Stomach (tissue), 9 donors: ENCODE measurements around the gene LYSET. TPM values are rescaled to one million over a fixed set of nuclear protein-coding genes. Genes with fewer than 3 reads are reported as not detected.

ENCODE experiments used
- DNase-seq, 2 donors: peaks; one replicate each; pipeline versions ENCODE4 v3.0.0 to v3.0.0-alpha.2; 2013 to 2019
- H3K27ac ChIP-seq, 5 donors: fragments of 200-600 bp in 4 of 5; sonication (generic) in 4 of 5; one replicate each; pipeline ENCODE4 v1.5.1; 2013 to 2019; ENCODE audit warnings: mild to moderate bottlenecking in 1 of 5, moderate library complexity in 1 of 5
- H3K27me3 ChIP-seq, 3 donors: fragments of 200-600 bp; sonication (generic); one replicate each; pipeline ENCODE4 v1.5.1; 2017 to 2019; ENCODE audit warnings: mixed run types in 1 of 3
- H3K36me3 ChIP-seq, 4 donors: fragments of 200-600 bp; sonication (generic); 1 replicate in 3 of 4; 2 replicates in 1 of 4; pipeline ENCODE4 v1.5.1; 2016 to 2019
- H3K4me1 ChIP-seq, 4 donors: fragments of 200-600 bp; sonication (generic); one replicate each; pipeline ENCODE4 v1.5.1; 2016 to 2019
- H3K4me3 ChIP-seq, 4 donors: fragments of 200-600 bp; sonication (generic) in 3 of 4; one replicate each; pipeline ENCODE4 v1.5.1; 2016 to 2019; ENCODE audit warnings: mild to moderate bottlenecking in 1 of 4
- H3K9me3 ChIP-seq, 4 donors: fragments of 200-600 bp; sonication (generic); one replicate each; pipeline ENCODE4 v1.5.1; 2016 to 2019
- EP300 ChIP-seq: sonication (generic); formaldehyde crosslinking; IDR thresholded peaks from one replicate; pipeline ENCODE4 v1.6.1; 2017; ENCODE audit warnings: antibody characterized with exemption
- POLR2A ChIP-seq, 4 donors: fragments of 450-650 bp; IDR thresholded peaks; one replicate each; pipeline ENCODE4 v1.6.1; 2016; ENCODE audit warnings: antibody characterized with exemption in 4 of 4, control low read depth in 2 of 4, mild to moderate bottlenecking in 1 of 4, moderate library complexity in 1 of 4
- POLR2AphosphoS5 ChIP-seq, 3 donors: sonication (generic); formaldehyde crosslinking; IDR thresholded peaks; one replicate each; pipeline ENCODE4 v1.6.1; 2016; ENCODE audit warnings: antibody characterized with exemption in 3 of 3
- WGBS, 5 donors: extraction: QIAGEN DNeasy Blood & Tissue Kit in 3 of 5; methylation state at CpG; one replicate each; pipeline versions ENCODE4 v1.1.5 to v1.1.7; 2013 to 2018; 5-methylcytosine and 5-hydroxymethylcytosine counted together
- intact Hi-C: fragments of 100-400 bp; cut with DNase I; formaldehyde crosslinking; loops from one replicate; pipeline ENCODE4 v1.15.1; 2023; ENCODE audit warnings: low total_unique reads
- polyA plus RNA-seq, 3 donors: library from polyadenylated mRNA; stranded (reverse); fragments of 200-250 nt; gene quantifications; one replicate each; pipeline ENCODE4 v1.2.3, GENCODE V29; 2013
- total RNA-seq, 5 donors: library from RNA; depleted of rRNA; stranded (reverse); fragments of >200 nt; gene quantifications; one replicate each; pipeline versions ENCODE4 v1.1.0 to v1.2.3, GENCODE V29; 2014 to 2016
- TF ChIP-seq, protein P1 (sequence below), 7 experiments: fragments of 450-650 bp in 4 of 7; fragments of 200-600 bp in 3 of 7; sonication (generic) in 3 of 7; IDR thresholded peaks; one replicate each; pipeline ENCODE4 v1.5.1; 2016 to 2019; ENCODE audit warnings: antibody characterized with exemption in 7 of 7, control low read depth in 2 of 7, mild to moderate bottlenecking in 1 of 7
- donor health status: healthy with polysubstance abuse.
- donor health status: Bipolar disorder and iron deficiency.
- donor health status: healthy.

The LYSET gene
- total and polyA plus RNA-seq, 8 donors = 0.87 to 23.8 (median 8.2) TPM

DNA sequence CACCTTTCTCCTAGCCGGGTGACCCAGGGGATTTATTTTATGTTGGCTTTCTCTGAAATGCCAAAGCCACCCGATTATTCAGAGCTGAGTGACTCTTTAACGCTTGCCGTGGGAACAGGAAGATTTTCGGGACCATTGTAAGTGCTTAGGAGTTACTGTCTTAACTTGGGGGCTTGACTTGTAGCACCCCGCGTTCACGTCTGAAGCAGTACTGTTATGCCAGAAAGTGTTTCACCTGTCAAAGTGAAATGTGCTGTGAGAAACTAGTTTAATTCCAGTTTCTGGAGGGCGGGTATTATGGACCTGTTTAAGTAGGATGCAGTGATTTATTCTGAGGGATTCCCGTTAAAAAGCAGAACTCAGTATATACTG is 218 bp downstream of the LYSET start:
- no peak for DNase-seq
- WGBS, 5 donors = 0 to 1% (median 0%) methylated on average over 9 to 10 of the region's 10 CpGs
- H3K9me3 ChIP-seq = no peaks in the 10 kb centered on the region
- peaks cover 24 to 42% (median 32%) of the 10 kb centered on the region in 4 donors for H3K4me1 ChIP-seq
- intact Hi-C loops = no loop called here
- H3K4me3 ChIP-seq = peak overlapping the region; percentile 67 to 95 (median 76)
- TF ChIP-seq, protein P1, sequence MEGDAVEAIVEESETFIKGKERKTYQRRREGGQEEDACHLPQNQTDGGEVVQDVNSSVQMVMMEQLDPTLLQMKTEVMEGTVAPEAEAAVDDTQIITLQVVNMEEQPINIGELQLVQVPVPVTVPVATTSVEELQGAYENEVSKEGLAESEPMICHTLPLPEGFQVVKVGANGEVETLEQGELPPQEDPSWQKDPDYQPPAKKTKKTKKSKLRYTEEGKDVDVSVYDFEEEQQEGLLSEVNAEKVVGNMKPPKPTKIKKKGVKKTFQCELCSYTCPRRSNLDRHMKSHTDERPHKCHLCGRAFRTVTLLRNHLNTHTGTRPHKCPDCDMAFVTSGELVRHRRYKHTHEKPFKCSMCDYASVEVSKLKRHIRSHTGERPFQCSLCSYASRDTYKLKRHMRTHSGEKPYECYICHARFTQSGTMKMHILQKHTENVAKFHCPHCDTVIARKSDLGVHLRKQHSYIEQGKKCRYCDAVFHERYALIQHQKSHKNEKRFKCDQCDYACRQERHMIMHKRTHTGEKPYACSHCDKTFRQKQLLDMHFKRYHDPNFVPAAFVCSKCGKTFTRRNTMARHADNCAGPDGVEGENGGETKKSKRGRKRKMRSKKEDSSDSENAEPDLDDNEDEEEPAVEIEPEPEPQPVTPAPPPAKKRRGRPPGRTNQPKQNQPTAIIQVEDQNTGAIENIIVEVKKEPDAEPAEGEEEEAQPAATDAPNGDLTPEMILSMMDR (IDR thresholded peaks at IDR 0.05) = no peak
- TF ChIP-seq POLR2AphosphoS5 (IDR thresholded peaks at IDR 0.05) (no peak), POLR2A (IDR thresholded peaks at IDR 0.05) (no peak), EP300 (no peak)
- no peaks in the 10 kb centered on the region for H3K27me3 ChIP-seq
- peaks cover 0 to 42% (median 38%) of the 10 kb centered on the region in 4 donors for H3K36me3 ChIP-seq
- peak overlapping the region; percentile 92 to 100 (median 97) for H3K27ac ChIP-seq

DNA sequence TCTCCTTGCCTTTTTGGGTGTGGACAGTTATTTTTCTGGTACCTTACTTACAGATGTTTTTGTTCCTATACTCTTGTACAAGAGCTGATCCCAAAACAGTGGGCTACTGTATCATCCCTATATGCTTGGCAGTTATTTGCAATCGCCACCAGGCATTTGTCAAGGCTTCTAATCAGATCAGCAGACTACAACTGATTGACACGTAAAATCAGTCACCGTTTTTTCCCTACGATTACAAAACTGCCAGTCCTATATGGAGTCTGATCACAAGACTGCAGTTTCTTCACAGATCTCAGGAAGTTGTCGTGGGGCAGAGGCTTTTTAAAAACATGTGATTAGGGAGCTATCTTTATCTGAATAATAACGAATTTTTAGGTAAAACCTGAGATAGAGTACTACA is 1.3 kb downstream of the LYSET start:
- 65 to 75% (median 73%) methylated on average over 6 of the region's 6 CpGs for WGBS, 5 donors
- H3K36me3 ChIP-seq = peaks cover 0 to 40% (median 36%) of the 10 kb centered on the region in 4 donors
- no peaks in the 10 kb centered on the region for H3K27me3 ChIP-seq
- DNase-seq = no peak
- no peak overlapping the region for H3K4me3 ChIP-seq
- H3K4me1 ChIP-seq = peaks cover 24 to 42% (median 34%) of the 10 kb centered on the region in 4 donors
- H3K27ac ChIP-seq = peak overlapping the region in 3 of 5 donors; percentile 92 to 98 (median 97)
- intact Hi-C loops = no loop called here
- TF ChIP-seq POLR2AphosphoS5 (IDR thresholded peaks at IDR 0.05) = no peak
- no peak for TF ChIP-seq POLR2A (IDR thresholded peaks at IDR 0.05)
- TF ChIP-seq, protein P1 (IDR thresholded peaks at IDR 0.05) = no peak
- TF ChIP-seq EP300 = no peak
- H3K9me3 ChIP-seq = no peaks in the 10 kb centered on the region

DNA sequence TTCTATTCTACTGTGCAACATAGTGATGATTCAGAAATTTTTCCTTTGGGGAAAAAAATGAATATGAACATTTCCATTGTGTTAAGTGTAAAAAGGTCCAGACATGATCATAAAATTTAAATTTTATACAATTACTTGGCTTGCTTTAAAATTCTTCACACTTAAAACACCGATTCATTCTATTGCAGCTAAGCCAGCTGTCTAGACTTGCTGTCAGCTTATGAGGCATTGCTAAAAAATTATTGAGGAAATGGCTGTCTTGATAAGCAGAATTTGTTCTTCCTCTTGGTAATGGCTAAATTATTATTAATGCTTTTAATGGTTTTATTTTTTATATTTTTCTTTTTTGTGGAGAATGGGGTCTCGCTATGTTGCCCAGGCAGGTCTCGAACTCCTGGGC is 1.8 kb downstream of the LYSET start:
- H3K4me3 ChIP-seq = no peak overlapping the region
- H3K27me3 ChIP-seq = no peaks in the 10 kb centered on the region
- TF ChIP-seq, protein P1 (IDR thresholded peaks at IDR 0.05) = no peak
- TF ChIP-seq POLR2A (IDR thresholded peaks at IDR 0.05) = no peak
- TF ChIP-seq POLR2AphosphoS5 (IDR thresholded peaks at IDR 0.05) = no peak
- TF ChIP-seq EP300 = no peak
- peaks cover 24 to 42% (median 34%) of the 10 kb centered on the region in 4 donors for H3K4me1 ChIP-seq
- intact Hi-C loops = no loop called here
- no peaks in the 10 kb centered on the region for H3K9me3 ChIP-seq
- DNase-seq = no peak
- H3K27ac ChIP-seq = no peak overlapping the region
- H3K36me3 ChIP-seq = peaks cover 0 to 35% (median 31%) of the 10 kb centered on the region in 4 donors
- 90 to 98% (median 96%) methylated on average over 3 of the region's 3 CpGs for WGBS, 5 donors

DNA sequence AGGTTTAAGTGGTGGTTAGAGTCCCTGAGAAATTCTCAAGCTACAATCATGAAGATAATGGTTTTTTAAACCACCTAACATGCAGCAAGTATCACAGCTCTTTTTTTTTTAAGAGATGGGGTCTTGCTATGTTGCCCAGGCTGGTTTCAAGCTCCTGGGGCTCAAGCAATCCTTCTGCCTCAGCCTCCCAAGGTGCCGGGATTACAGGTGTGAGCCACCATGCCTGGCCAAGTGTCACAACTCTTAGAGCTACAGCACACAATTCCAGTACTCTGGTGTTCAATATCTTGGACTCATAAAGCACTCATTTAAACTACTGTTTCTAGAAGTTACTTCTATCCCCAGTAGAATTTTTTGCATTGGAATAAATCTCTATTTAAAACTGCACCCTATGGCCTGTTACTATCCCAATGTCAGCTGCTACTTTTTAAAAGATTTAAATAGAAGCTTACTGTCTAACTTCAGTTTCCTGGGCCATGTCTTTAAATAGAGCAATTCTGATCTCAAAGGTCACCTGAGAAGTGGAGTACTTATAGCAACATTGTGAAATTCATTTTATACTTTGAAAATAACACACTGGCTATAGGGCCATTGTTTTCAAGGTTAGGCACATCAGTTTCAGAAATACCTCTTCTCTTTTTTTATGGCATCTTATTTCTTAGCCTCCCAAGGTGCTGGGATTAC is 10.3 kb downstream of the LYSET start:
- intact Hi-C loops = no loop called here
- Histone ChIP-seq H3K9me3 (no peaks in the 10 kb centered on the region), H3K27ac (no peak overlapping the region), H3K27me3 (no peaks in the 10 kb centered on the region), H3K36me3 (peaks cover 0 to 5% (median 4%) of the 10 kb centered on the region in 4 donors), H3K4me1 (peaks cover 0 to 3% (median 0%) of the 10 kb centered on the region in 4 donors), H3K4me3 (no peak overlapping the region)
- no peak for DNase-seq
- no peak for TF ChIP-seq POLR2AphosphoS5 (IDR thresholded peaks at IDR 0.05)
- TF ChIP-seq, protein P1 (IDR thresholded peaks at IDR 0.05) = no peak
- no peak for TF ChIP-seq EP300
- no peak for TF ChIP-seq POLR2A (IDR thresholded peaks at IDR 0.05)
- 87 to 100% (median 93%) methylated on average over 1 of the region's 1 CpG for WGBS, 5 donors
